NCI-H748 treated with DMSO at 0.1 percent for 48 hours (cell line): ENCODE results near the gene DNAJC2.
"Not testable (repeated sequence)": the region's sequence is repeated elsewhere in the genome, so short reads cannot be mapped to it uniquely, and the experiment has no call there.

Source experiments
- DNase-seq: peaks from one replicate; lab custom pipeline; 2025; lab: John Stamatoyannopoulos, UW

The DNAJC2 gene

DNA sequence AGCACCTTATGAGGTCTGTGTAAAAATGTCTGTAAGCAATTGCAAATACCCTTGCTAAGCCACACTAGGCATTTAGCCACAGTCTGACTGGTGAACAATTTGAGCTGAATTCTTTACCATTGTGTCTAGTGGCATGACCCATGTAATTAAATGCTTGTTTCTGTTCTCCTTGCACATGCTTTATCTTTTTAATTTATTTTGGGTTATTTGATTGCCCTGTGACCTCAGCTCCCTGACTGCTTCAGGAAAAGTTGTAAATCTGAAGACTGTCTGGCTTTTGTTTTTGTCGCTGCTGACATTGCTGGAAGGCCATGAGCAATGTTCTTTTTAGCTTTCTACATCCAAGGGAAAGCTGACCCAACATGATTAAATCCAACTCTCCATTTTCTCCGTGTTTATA lies 78.3 kb downstream of the DNAJC2 start:
- DNase-seq = not testable (repeated sequence)

DNA sequence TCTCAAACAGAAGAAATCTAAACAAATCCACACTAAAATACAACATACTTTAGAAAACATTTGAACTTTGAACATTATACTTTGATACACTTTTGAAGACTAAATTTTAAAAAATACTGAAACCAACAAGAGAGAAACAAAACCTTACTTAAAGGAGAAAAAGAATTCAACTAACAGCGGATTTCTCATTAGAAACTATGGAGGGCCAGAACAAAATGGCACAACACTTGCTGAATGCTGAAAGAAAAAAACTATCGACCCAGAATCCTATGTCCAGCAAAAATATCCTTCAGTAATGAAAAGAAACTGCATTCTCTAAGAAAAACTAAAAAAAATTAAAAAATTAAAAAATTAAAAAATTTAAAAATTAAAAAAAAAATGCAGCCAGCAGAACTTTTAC lies 80.5 kb downstream of the DNAJC2 start:
- not testable (repeated sequence) for DNase-seq
